HG02970 (cell line): ENCODE results near the gene NUBP2.
"Not testable (repeated sequence)": the region's sequence is repeated elsewhere in the genome, so short reads cannot be mapped to it uniquely, and the experiment has no call there.

Experiments used
- ATAC-seq: cut with Tn5 transposase; IDR thresholded peaks from one replicate; pipeline ENCODE4 v1.9.1; 2021; ENCODE audit warnings: mild to moderate bottlenecking, moderate library complexity, moderate number of reproducible peaks; ENCODE audit not compliant: unreplicated experiment, low FRiP score

NUBP2 gene

DNA sequence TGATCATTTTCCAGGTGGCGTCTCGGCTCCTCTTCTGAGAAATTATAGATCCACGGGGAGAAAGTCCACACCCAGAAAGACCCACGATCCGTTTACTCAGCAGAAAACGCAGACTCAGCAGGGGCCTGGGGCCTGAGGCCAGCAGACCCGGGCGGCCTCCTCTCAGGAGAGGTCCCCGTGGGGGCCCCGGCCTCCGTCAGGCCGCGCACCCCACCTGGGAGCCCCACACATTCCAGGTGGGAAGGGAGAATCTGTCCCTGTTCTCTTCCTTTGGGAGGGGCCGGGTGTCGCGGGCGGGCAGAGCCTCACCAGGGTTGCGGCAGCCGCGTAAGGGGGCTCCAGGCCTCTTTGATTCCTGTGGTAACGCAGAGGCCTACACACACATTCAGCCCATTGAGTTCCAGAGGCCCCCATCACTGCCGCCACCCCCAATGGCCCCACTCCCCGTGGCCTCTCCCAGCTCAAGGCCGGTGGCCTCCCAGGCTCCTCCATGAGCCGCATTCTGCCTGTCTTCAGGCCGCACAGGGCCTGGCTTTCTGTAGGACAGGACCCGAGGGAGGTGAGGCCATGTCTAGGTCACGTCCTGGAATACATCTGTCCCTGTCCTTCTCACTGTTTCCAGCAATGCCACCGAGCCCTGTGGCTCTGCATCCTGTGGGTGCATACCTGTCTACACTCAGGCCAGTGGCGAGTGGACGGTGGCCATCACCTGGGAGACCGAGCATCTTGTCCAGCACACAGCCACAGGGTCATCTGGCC, 12.3 kb downstream of the NUBP2 start:
- no peak for ATAC-seq

- not testable (repeated sequence) for ATAC-seq
These were observed 16.5 kb downstream of the NUBP2 start for GRCh38 chr16:1799263-1799662.

DNA sequence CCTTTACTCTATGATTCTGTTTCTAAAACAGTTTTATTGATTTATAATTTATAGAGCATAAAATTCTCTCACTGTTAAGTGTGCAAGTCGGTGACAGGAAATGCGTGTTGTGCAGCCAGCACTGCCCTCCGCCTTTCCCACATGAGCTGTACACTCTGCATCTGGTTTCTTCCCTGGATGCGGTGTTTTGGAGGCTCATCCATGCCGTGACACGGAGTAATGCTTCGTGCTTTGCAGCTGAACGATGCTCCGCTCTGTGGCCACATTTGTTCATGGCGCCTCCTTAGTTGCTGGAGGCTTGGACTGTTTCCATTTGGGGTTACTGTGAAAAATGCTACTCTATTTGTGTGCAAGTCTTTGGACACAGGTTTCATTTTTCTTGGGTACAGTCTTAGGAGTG, 17.9 kb downstream of the NUBP2 start:
- ATAC-seq, result no peak

DNA sequence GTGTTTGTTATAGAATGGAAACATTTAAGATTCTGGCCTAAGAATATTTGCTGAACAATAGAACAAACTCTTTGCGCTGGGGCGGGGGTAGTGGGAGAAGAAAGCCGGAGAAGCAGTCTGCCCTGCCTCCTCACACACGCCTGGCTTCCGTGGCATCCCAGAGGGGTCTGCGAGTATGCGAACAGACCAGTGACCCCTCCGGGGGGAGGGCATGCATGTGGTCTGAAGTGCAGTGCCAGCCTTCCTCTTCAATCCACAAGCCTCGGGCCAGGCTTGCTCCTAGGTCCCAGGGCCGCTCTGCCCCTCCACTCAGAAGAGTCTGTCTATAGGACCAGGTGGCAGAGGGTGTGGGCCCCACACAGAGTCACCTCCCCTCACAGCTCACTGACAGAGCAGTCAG, 24.9 kb downstream of the NUBP2 start:
- no peak for ATAC-seq

GRCh38 chr16:1808691-1809090, 25.9 kb downstream of the NUBP2 start:
- ATAC-seq, result no peak

GRCh38 chr16:1809281-1809801, 26.6 kb downstream of the NUBP2 start:
- no peak for ATAC-seq

- ATAC-seq, result no peak
These were observed 27.3 kb downstream of the NUBP2 start for GRCh38 chr16:1810106-1810505.

GRCh38 chr16:1810536-1810935, 27.8 kb downstream of the NUBP2 start:
- no peak for ATAC-seq

- ATAC-seq, result no peak
These were observed 30.0 kb downstream of the NUBP2 start for GRCh38 chr16:1812732-1813163.

- no peak for ATAC-seq
These were observed 32.7 kb downstream of the NUBP2 start for GRCh38 chr16:1815461-1815860.

DNA sequence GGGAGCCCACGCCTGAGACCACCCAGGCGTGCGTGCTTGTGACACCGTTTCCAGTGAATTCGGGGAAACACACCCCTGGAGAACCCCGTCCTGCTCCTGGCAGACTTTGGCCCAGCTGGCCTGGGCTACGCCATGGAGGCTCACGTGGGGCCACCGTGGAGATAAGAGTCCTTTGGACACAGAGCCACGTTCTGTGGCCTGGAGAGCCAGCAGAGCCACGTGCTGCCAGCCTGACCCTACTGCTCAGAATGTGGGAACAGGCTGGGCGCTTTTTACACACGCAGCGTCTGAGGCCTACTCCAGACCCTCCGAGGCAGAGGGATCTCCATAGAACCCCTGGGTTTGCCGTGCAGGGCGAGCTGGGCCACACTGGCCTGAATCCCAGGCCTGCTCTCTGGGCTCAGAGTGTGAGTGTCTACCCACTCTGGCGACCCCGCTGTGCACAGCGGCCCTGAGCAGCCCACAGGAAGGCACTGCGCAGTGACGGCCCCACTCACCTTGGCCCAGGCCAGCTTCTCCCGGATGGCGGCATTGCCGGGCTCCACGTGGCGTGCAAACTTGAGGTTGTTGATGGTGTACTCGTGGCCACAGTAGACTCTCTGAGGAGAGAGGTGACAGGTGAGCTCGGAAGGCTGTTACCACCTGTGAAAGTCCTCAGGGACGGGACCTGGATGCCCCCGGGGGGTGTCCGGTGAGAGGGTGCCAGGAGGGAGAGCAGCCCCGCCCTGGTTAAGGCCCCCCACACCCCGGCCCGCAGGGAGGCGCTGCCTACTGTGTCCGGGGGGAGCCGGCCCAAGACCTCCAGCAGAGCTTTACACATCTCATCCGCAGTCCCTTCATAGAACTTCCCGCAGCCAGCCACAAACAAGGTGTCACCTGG, 33.9 kb downstream of the NUBP2 start:
- ATAC-seq, result no peak

DNA sequence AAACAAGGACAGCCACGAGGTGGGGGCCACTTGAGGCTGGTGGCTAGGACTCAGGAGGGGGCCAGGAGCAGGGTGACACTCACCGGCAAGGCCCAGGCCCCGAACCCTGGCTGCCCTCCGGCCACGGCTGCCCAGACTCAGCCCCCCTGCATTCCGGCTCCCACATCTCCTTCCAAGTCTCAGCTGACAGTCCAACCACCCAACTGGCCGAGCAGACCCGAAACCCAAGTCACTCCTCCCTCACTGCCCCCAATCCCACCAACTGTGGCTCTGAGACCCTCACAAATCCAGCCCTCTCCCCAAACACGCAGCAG, 34.5 kb downstream of the NUBP2 start:
- ATAC-seq, result no peak

DNA sequence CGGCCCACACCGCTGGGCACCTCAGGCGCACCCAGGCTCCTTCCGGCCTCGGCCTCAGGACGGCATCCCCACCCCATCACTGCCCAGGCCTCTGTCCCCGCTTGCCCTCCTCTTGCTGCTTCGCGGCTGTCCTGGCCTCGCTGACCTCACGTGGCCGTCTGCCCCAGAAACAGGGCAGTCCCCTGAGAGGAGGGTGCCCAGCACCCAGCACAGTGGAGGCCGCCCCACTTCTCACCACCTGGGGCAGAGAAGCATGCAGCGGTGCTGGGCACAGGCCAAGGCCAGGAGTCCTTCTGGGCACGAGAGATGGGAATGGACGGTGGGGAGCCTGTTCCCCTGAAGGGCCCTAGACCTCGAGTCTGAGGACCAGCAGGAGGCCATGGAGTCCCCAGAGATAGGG, 35.0 kb downstream of the NUBP2 start:
- no peak for ATAC-seq

- ATAC-seq, result no peak
These were observed 35.6 kb downstream of the NUBP2 start for GRCh38 chr16:1818204-1818872.

GRCh38 chr16:1818873-1819525, 36.2 kb downstream of the NUBP2 start:
- no peak for ATAC-seq

- ATAC-seq, result no peak
These were observed 36.9 kb downstream of the NUBP2 start for GRCh38 chr16:1819611-1820010.

DNA sequence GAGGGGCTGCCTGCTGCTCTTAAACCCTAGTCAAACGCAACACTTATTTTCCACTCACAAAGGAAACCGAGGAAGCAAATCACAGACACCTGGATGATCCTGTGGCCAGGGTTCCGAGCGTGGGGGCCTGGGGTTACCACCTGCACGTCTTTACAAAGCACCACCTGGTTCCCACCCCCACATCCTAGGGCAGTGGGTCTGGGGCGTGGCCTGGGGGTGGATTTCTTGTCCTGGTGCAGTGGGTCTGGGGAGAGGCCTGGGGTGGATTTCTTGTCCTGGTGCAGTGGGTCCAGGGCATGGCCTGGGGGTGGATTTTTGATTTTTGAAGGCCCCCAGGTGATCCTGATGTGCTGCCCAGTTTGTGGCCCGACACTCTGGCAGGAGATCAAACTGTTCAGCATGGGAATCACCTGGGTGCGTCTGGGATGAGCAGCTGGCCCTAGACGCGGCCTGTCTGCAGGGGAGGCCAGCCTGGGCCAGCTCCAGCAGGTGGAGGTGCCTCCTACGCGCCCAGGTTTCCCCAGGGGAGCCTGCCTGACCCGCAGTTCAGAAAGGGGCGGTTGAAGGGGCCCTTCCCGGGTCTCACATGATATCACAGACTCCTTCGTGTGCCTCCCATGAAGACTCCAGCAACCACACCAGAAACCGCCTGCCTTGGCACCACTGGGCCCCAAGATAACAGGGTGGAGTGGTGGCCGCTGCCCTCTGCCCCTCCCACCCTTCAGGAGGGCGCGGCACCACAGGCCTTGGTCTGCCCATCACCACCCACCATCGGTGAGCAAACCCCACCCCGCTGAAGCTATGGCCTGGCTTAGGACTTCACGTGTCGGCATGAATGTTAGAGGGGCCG, 37.6 kb downstream of the NUBP2 start:
- ATAC-seq, result no peak

DNA sequence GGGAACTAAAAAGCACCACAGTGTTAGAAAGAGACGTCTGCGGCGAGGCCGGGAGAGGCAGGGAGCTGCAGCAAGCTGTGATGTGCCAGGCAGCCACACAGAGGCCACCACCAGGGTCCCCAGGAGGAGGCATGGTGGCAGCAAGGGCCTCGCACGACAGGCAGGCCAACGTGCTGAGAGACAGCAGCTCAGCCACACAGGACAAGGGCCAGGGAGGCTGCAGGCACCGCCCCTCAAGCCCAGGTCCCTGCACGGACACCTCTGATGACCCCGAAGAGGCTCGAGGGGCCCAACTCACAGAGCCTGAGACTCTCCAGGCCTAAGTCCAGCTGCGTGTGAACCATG, 38.2 kb downstream of the NUBP2 start:
- no peak for ATAC-seq

- ATAC-seq, result no peak
These were observed 39.3 kb downstream of the NUBP2 start for GRCh38 chr16:1821861-1822611.
